HepG2 (cell line): Measurements from ENCODE around the gene ZMIZ1. TPM values are rescaled to one million over a fixed set of nuclear protein-coding genes. Genes with fewer than 3 reads are reported as not detected.
A peak's percentile ranks its signal among the peaks of the same experiment; 100 is the strongest.

Source experiments
- ATF1 ChIP-seq: IDR thresholded peaks from 2 replicates; pipeline ENCODE4 v1.6.1; 2016; ENCODE audit warnings: mild to moderate bottlenecking, control low read depth
- BHLHE40 ChIP-seq: IDR thresholded peaks from 2 replicates; pipeline ENCODE4 v1.6.1; 2011; ENCODE audit warnings: low read length, improper control_type of control experiment
- ELF3 ChIP-seq: IDR thresholded peaks from 2 replicates; pipeline ENCODE4 v1.6.1; 2016; ENCODE audit warnings: missing genetic modification reagents, missing compliant biosample characterization
- GABPA ChIP-seq, 2 experiments: IDR thresholded peaks; 2 replicates each; pipeline ENCODE4 v1.6.1; 2011 to 2016; ENCODE audit warnings: low read depth in 2 of 2, low read length in 1 of 2, missing biosample characterization in 1 of 2, missing genetic modification characterization in 1 of 2
- GABPB1 ChIP-seq: IDR thresholded peaks from 2 replicates; pipeline ENCODE4 v1.6.1; 2016; ENCODE audit warnings: mild to moderate bottlenecking, missing genetic modification reagents, moderate library complexity, missing compliant biosample characterization
- GTF3A ChIP-seq: sonication (generic); formaldehyde crosslinking; conservative IDR thresholded peaks from 2 replicates; pipeline ENCODE4 v1.4.0; 2020; ENCODE audit warnings: mild to moderate bottlenecking, missing genetic modification reagents
- HIVEP1 ChIP-seq: sonication (generic); formaldehyde crosslinking; IDR thresholded peaks from 2 replicates; pipeline ENCODE4 v1.4.0; 2020; ENCODE audit warnings: mild to moderate bottlenecking, missing genetic modification reagents
- HNRNPH1 ChIP-seq: fragments of 200-400 bp; formaldehyde crosslinking; optimal IDR thresholded peaks from 2 replicates; pipeline ENCODE3; 2017; ENCODE audit warnings: mild to moderate bottlenecking, low read depth, low read length
- ISL2 ChIP-seq: sonication (generic); formaldehyde crosslinking; IDR thresholded peaks from 2 replicates; pipeline ENCODE4 v1.5.0; 2020; ENCODE audit warnings: missing genetic modification reagents
- NFE2L2 ChIP-seq: fragments of 150-350 bp; IDR thresholded peaks from 2 replicates; pipeline ENCODE4 v1.6.1; 2014; ENCODE audit warnings: low read length
- PAWR ChIP-seq: sonication (generic); formaldehyde crosslinking; IDR thresholded peaks from 2 replicates; pipeline ENCODE4 v1.4.0; 2020; ENCODE audit warnings: missing genetic modification reagents, mild to moderate bottlenecking, borderline replicate concordance
- PRPF4 ChIP-seq: fragments of 200-400 bp; formaldehyde crosslinking; IDR thresholded peaks from 2 replicates; pipeline ENCODE4 v1.6.1; 2016; ENCODE audit warnings: low read length, low read depth; ENCODE audit not compliant: poor library complexity, severe bottlenecking
- RELA ChIP-seq: sonication (generic); formaldehyde crosslinking; IDR thresholded peaks from 2 replicates; pipeline ENCODE4 v1.4.0; 2020; ENCODE audit warnings: missing genetic modification reagents
- SOX6 ChIP-seq, 2 experiments: fragments of 450-650 bp in 1 of 2; sonication (generic) in 1 of 2; formaldehyde crosslinking in 1 of 2; IDR thresholded peaks; 2 replicates each; pipeline versions ENCODE4 v1.4.0 to v1.6.1; 2017 to 2020; ENCODE audit warnings: antibody characterized with exemption in 1 of 2, mild to moderate bottlenecking in 1 of 2, missing genetic modification reagents in 1 of 2
- STAT5B ChIP-seq: sonication (generic); formaldehyde crosslinking; IDR thresholded peaks from 2 replicates; pipeline ENCODE4 v1.4.0; 2020; ENCODE audit warnings: missing genetic modification reagents
- YEATS2 ChIP-seq: sonication (generic); formaldehyde crosslinking; IDR thresholded peaks from 2 replicates; pipeline ENCODE4 v1.4.0; 2020; ENCODE audit warnings: missing genetic modification reagents, borderline replicate concordance
- ZFP1 ChIP-seq: IDR thresholded peaks from 2 replicates; pipeline ENCODE4 v1.6.1; 2016
- ZFP36L2 ChIP-seq: sonication (generic); formaldehyde crosslinking; IDR thresholded peaks from 2 replicates; pipeline ENCODE4 v1.4.0; 2020; ENCODE audit warnings: missing genetic modification reagents
- ZFP82 ChIP-seq: sonication (generic); formaldehyde crosslinking; IDR thresholded peaks from 2 replicates; pipeline ENCODE4 v1.5.1; 2020; ENCODE audit warnings: mild to moderate bottlenecking, missing genetic modification reagents, borderline replicate concordance
- ZNF652 ChIP-seq: IDR thresholded peaks from 2 replicates; pipeline ENCODE4 v1.6.1; 2016; ENCODE audit warnings: low read depth, borderline replicate concordance
- ZNF850 ChIP-seq: sonication (generic); formaldehyde crosslinking; conservative IDR thresholded peaks from 2 replicates; pipeline ENCODE4 v1.9.0; 2021; ENCODE audit warnings: mild to moderate bottlenecking, missing genetic modification reagents
- polyA plus RNA-seq, 8 experiments: library from polyadenylated mRNA; depleted of rRNA in 3 of 8; stranded (reverse) in 7 of 8; unstranded in 1 of 8; fragments of >200 nt; fragmentation: Illumina TruSeq in 4 of 8; extraction: Trizol in 4 of 8; gene quantifications; 2 replicates each; pipeline versions ENCODE4 v1.2.1 to v1.2.3, GENCODE V29; 2011 to 2016; ENCODE audit warnings: low read depth in 4 of 8, missing spikeins in 1 of 8, mixed read lengths in 1 of 8; ENCODE audit not compliant: insufficient read depth in 1 of 8
- total RNA-seq, 5 experiments: library from RNA; depleted of rRNA; stranded (reverse); fragments of >200 nt; fragmentation: Illumina TruSeq; extraction: Trizol; gene quantifications; 2 replicates each; pipeline ENCODE4 v1.2.3, GENCODE V29; 2016; ENCODE audit warnings: low read depth in 1 of 5
- TF ChIP-seq, protein P1 (sequence below): IDR thresholded peaks from 2 replicates; pipeline ENCODE4 v1.6.1; 2012; ENCODE audit warnings: low read length, improper control_type of control experiment
- TF ChIP-seq, protein P2 (sequence below): sonication (generic); formaldehyde crosslinking; IDR thresholded peaks from 2 replicates; pipeline ENCODE4 v1.4.0; 2020; ENCODE audit warnings: low read depth, missing genetic modification reagents

The ZMIZ1 gene
- total and polyA plus RNA-seq, 2 of the 13 experiments (the other 11 are each of a cell fraction or from before 2014, with no cell fraction given) = 5.3 to 10.2 TPM

DNA sequence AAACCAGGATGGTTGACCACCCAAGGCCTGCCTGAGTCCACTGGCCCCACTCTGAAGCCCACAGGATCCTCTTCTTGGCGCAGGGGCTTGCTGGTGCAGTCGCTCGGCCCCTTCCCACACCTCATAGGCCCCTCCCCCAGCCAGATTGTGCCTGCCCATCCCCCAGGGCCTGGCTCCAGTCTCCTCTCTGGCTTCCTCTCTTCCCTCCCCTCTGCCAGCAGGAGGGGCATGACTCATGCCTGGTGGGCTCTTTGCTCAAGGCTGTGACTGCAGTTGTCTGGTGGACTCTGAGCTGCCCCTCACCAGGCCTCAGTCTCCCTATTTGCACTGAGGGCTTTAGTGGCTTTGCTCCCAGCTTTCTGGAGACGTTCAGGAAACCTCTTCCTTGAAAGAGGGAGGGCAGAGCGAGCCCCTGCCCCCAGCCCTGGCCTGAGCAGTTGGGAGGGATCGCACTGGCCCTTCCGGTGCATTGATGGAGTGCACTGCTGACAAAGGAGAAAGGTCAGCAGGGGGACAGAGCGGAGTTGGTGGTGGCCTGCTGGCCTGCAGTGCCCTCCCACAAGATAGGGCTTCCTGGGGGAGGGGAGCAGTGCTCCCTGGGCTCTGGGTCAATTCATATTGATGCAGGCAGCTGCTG, 60.7 kb downstream of the ZMIZ1 start (continued):
- no peak for TF ChIP-seq ZFP1 (CRISPR knock-in tag)
- TF ChIP-seq GABPB1 (CRISPR knock-in tag) = peak; percentile 61; the same call in 1 of the 2 replicates
- TF ChIP-seq RELA (CRISPR knock-in tag) = no peak
- no peak for TF ChIP-seq STAT5B
- TF ChIP-seq NFE2L2 = no peak
- TF ChIP-seq ZFP82 (CRISPR knock-in tag) = no peak
- no peak for TF ChIP-seq ISL2 (CRISPR knock-in tag)
- TF ChIP-seq ZNF652 (CRISPR knock-in tag) = no peak
- TF ChIP-seq ATF1 (CRISPR knock-in tag) = no peak
- TF ChIP-seq, protein P1, sequence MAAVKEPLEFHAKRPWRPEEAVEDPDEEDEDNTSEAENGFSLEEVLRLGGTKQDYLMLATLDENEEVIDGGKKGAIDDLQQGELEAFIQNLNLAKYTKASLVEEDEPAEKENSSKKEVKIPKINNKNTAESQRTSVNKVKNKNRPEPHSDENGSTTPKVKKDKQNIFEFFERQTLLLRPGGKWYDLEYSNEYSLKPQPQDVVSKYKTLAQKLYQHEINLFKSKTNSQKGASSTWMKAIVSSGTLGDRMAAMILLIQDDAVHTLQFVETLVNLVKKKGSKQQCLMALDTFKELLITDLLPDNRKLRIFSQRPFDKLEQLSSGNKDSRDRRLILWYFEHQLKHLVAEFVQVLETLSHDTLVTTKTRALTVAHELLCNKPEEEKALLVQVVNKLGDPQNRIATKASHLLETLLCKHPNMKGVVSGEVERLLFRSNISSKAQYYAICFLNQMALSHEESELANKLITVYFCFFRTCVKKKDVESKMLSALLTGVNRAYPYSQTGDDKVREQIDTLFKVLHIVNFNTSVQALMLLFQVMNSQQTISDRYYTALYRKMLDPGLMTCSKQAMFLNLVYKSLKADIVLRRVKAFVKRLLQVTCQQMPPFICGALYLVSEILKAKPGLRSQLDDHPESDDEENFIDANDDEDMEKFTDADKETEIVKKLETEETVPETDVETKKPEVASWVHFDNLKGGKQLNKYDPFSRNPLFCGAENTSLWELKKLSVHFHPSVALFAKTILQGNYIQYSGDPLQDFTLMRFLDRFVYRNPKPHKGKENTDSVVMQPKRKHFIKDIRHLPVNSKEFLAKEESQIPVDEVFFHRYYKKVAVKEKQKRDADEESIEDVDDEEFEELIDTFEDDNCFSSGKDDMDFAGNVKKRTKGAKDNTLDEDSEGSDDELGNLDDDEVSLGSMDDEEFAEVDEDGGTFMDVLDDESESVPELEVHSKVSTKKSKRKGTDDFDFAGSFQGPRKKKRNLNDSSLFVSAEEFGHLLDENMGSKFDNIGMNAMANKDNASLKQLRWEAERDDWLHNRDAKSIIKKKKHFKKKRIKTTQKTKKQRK = no peak
- no peak for TF ChIP-seq ZNF850 (CRISPR knock-in tag)
- TF ChIP-seq HNRNPH1 = no peak
- TF ChIP-seq HIVEP1 (CRISPR knock-in tag) = 0 out of 2 replicates have a peak, but pooled peaks have one; percentile 16
- no peak for TF ChIP-seq GABPA (IDR thresholded peaks at IDR 0.05; ENCODE audit: low read depth, low read length)
- peak; percentile 14; the same call in 1 of the 2 replicates for TF ChIP-seq GABPA (CRISPR knock-in tag; IDR thresholded peaks at IDR 0.05; ENCODE audit: low read depth)
- TF ChIP-seq GTF3A (CRISPR knock-in tag) = no peak
- TF ChIP-seq PAWR (CRISPR knock-in tag) = no peak
- TF ChIP-seq BHLHE40 = no peak
- TF ChIP-seq, protein P2, sequence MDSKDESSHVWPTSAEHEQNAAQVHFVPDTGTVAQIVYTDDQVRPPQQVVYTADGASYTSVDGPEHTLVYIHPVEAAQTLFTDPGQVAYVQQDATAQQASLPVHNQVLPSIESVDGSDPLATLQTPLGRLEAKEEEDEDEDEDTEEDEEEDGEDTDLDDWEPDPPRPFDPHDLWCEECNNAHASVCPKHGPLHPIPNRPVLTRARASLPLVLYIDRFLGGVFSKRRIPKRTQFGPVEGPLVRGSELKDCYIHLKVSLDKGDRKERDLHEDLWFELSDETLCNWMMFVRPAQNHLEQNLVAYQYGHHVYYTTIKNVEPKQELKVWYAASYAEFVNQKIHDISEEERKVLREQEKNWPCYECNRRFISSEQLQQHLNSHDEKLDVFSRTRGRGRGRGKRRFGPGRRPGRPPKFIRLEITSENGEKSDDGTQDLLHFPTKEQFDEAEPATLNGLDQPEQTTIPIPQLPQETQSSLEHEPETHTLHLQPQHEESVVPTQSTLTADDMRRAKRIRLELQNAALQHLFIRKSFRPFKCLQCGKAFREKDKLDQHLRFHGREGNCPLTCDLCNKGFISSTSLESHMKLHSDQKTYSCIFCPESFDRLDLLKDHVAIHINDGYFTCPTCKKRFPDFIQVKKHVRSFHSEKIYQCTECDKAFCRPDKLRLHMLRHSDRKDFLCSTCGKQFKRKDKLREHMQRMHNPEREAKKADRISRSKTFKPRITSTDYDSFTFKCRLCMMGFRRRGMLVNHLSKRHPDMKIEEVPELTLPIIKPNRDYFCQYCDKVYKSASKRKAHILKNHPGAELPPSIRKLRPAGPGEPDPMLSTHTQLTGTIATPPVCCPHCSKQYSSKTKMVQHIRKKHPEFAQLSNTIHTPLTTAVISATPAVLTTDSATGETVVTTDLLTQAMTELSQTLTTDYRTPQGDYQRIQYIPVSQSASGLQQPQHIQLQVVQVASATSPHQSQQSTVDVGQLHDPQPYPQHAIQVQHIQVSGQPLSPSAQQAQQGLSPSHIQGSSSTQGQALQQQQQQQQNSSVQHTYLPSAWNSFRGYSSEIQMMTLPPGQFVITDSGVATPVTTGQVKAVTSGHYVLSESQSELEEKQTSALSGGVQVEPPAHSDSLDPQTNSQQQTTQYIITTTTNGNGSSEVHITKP = 0 out of 2 replicates have a peak, but pooled peaks have one; percentile 29
- no peak for TF ChIP-seq ZFP36L2 (CRISPR knock-in tag)
- peak; percentile 24; the same call in 1 of the 2 replicates for TF ChIP-seq YEATS2 (CRISPR knock-in tag)
- peak; percentile 44; the same call in 1 of the 2 replicates for TF ChIP-seq ELF3 (CRISPR knock-in tag)
- TF ChIP-seq PRPF4 = peak; percentile 96
- no peak for TF ChIP-seq SOX6 (IDR thresholded peaks at IDR 0.05)
- peak; percentile 59 for TF ChIP-seq SOX6 (CRISPR knock-in tag; IDR thresholded peaks at IDR 0.05)
